ENCODE results near the gene WWC2.
"Not testable (repeated sequence)": the region's sequence is repeated elsewhere in the genome, so short reads cannot be mapped to it uniquely, and the experiment has no call there.

WWC2 gene

DNA sequence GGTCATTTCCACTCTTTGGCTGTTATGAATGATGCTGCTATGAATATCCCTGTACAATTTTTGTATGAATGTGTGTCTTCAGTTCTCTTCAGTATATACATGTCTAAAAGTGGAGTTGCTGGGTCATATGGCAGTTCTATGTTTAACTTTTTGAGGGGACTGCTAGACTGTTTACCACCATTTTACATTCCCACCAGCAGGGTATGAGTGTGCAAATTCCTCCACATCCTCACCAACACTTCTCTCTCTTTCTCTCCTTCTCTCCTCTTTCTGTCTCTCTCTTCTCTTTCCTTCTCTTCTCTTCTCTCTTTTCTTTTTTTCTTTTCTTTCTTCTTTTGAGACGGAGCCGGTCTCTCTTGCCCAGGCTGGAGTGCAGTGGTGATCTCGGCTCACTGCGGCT lies 7.8 kb downstream of the WWC2 start:
- no peak for TF ChIP-seq CTCF (conservative IDR thresholded peaks at IDR 0.05; ENCODE audit: low read depth)
- no peak for DNase-seq (ENCODE audit: low spot score)
- POLR2A ChIA-PET (ENCODE audit: low non-redundant PET) = no interaction called here
- H3K27ac ChIP-seq = peak overlapping the region; percentile 59
- CTCF ChIA-PET = no interaction called here

DNA sequence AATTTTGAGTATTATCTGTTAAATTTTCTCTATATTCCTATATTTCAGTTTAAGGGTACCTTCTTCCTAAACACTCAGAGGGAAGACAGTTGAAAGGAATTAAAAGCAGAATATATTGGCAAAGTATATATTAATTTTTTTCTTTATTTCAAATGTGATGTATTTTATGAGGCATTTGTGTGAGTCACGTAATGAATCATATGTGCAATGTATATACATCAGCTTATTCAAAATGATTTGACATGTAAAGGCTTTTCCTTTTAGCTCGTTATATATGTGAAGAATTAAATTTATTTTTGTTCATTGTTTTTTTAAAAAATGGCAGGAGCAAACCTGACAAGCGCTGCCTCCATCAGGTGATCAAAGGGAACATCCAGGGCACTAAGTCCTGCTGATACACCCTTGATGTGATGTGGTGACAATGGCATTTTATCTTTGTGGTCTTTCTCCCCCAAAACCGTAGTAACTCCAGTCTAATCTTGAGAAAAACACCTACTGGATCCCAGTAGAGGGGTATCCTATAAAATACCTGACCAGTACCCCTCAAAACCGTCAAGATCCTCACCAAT lies 8.9 kb downstream of the WWC2 start:
- peak overlapping the region; percentile 62 for H3K27ac ChIP-seq
- POLR2A ChIA-PET (ENCODE audit: low non-redundant PET) = no interaction called here

GRCh38 chr4:183110244-183110643 lies 11.2 kb downstream of the WWC2 start:
- CTCF ChIA-PET = interaction anchor here (0.6 to 0.7 kb wide), 3 partner anchors 8 to 1608 kb away, joined by 3 to 4 read pairs (median 3); no protein-coding TSS in a partner anchor
- POLR2A ChIA-PET (ENCODE audit: low non-redundant PET) = no interaction called here
- no peak overlapping the region for H3K27ac ChIP-seq
- TF ChIP-seq CTCF (conservative IDR thresholded peaks at IDR 0.05; ENCODE audit: low read depth) = no peak
- DNase-seq (ENCODE audit: low spot score) = no peak

More for the DNA sequence above, 8.9 kb downstream of the WWC2 start:
- no peak for TF ChIP-seq CTCF (conservative IDR thresholded peaks at IDR 0.05; ENCODE audit: low read depth)
- peak; percentile 44 for DNase-seq (ENCODE audit: low spot score)
- CTCF ChIA-PET = interaction anchor here (0.6 to 1.0 kb wide), 2 partner anchors 34 to 84 kb away, joined by 4 to 6 read pairs; no protein-coding TSS in a partner anchor

DNA sequence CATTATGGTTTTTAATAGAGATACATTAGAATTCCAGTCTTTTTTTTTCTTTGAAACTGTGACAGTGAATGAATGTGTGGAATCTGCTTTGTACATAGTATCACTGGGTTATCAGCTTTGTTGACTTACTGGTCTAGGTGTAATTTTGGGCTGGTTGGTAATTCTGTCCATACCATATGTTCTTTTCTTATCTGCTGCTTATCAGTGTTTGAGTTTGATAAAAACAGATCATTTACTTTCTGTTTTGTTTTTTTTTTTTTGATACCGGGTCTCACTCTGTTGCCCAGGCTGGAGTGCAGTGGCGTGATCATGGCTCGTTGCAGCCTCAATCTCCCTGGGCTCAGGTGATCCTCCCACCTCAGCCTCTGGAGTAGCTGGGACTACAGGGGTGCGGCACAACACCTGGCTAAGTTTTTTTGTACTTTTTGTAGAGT lies 12.4 kb downstream of the WWC2 start:
- no peak for DNase-seq (ENCODE audit: low spot score)
- H3K27ac ChIP-seq = no peak overlapping the region
- no peak for TF ChIP-seq CTCF (conservative IDR thresholded peaks at IDR 0.05; ENCODE audit: low read depth)
- CTCF ChIA-PET = no interaction called here
- POLR2A ChIA-PET (ENCODE audit: low non-redundant PET) = interaction anchor here (0.7 kb wide), 1 partner anchor 66 kb away, joined by 3 read pairs; no protein-coding TSS in a partner anchor

DNA sequence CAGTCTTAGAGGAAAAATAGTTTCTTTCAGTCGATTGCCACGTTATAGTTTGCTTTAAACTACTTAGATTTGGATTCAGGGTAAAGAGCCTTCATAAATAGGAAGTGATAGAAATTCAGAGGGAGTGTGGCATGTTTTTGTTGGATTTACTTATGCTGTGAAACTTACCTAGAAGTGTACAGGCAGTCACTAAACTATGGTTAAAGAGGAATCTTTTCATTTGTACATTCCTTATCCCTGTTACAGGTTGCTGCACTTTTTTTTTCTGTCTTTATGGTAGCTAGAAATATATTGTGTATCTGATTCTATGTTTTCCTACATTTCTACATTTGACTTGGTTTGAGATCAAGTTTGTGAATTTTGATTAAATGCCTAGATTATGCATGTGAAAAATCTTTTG lies 19.1 kb downstream of the WWC2 start:
- ChIA-PET CTCF (interaction anchor here (0.6 kb wide), 1 partner anchor 23 kb away, joined by 3 read pairs; no protein-coding TSS in a partner anchor), POLR2A (ENCODE audit: low non-redundant PET) (interaction anchor here (0.6 kb wide), 1 partner anchor 11 kb away, joined by 5 read pairs; no protein-coding TSS in a partner anchor)
- peak overlapping the region; percentile 52; the same call in 1 of the 2 replicates for H3K27ac ChIP-seq
- TF ChIP-seq CTCF (conservative IDR thresholded peaks at IDR 0.05; ENCODE audit: low read depth) = no peak
- no peak for DNase-seq (ENCODE audit: low spot score)

- H3K27ac ChIP-seq = no peak overlapping the region
- CTCF ChIA-PET = interaction anchor here (0.6 kb wide), 1 partner anchor 23 kb away, joined by 3 read pairs; no protein-coding TSS in a partner anchor
- POLR2A ChIA-PET (ENCODE audit: low non-redundant PET) = interaction anchor here (0.6 kb wide), 1 partner anchor 11 kb away, joined by 5 read pairs; no protein-coding TSS in a partner anchor
- no peak for TF ChIP-seq CTCF (conservative IDR thresholded peaks at IDR 0.05; ENCODE audit: low read depth)
- peak; percentile 84 for DNase-seq (ENCODE audit: low spot score)
These were observed 19.5 kb downstream of the WWC2 start for GRCh38 chr4:183118585-183118984.

GRCh38 chr4:183121660-183122059 lies 22.6 kb downstream of the WWC2 start:
- DNase-seq (ENCODE audit: low spot score); POLR2A ChIA-PET (ENCODE audit: low non-redundant PET); CTCF ChIA-PET; H3K27ac ChIP-seq: not testable (repeated sequence)
